Ascending aorta (tissue), 2 donors: ENCODE results near the gene PRR15L. TPM values are rescaled to one million over a fixed set of nuclear protein-coding genes. Genes with fewer than 3 reads are reported as not detected.
"Not testable (repeated sequence)": the region's sequence is repeated elsewhere in the genome, so short reads cannot be mapped to it uniquely, and the experiment has no call there.

ENCODE experiments used
- DNase-seq, 2 donors: peaks; one replicate each; pipeline ENCODE4 v3.0.0-alpha.2; 2019; ENCODE audit warnings: low spot score in 2 of 2
- H3K27ac ChIP-seq, 2 donors: fragments of 200-600 bp; sonication (generic); one replicate each; pipeline ENCODE4 v1.5.1; 2016 to 2017; ENCODE audit warnings: mild to moderate bottlenecking in 1 of 2
- H3K27me3 ChIP-seq: fragments of 200-600 bp; sonication (generic); one replicate; pipeline ENCODE4 v1.5.1; 2017
- H3K36me3 ChIP-seq, 2 donors: fragments of 200-600 bp; sonication (generic); one replicate each; pipeline ENCODE4 v1.5.1; 2016
- H3K4me1 ChIP-seq, 2 donors: fragments of 200-600 bp; sonication (generic); one replicate each; pipeline ENCODE4 v1.5.1; 2016 to 2017; ENCODE audit warnings: mild to moderate bottlenecking in 1 of 2
- H3K4me3 ChIP-seq, 2 donors: fragments of 200-600 bp; sonication (generic); one replicate each; pipeline ENCODE4 v1.5.1; 2016 to 2017; ENCODE audit warnings: mild to moderate bottlenecking in 1 of 2
- H3K9me3 ChIP-seq, 2 donors: fragments of 200-600 bp; sonication (generic); one replicate each; pipeline ENCODE4 v1.5.1; 2016
- intact Hi-C: fragments of 100-400 bp; cut with DNase I; formaldehyde crosslinking; loops from one replicate; pipeline ENCODE4 v1.15.1; 2023
- total RNA-seq: library from RNA; depleted of rRNA; stranded (reverse); fragments of >200 nt; gene quantifications from one replicate; pipeline ENCODE4 v1.1.0, GENCODE V29; 2016
- TF ChIP-seq, protein P1 (sequence below), 3 experiments: fragments of 200-600 bp in 2 of 3; fragments of 450-650 bp in 1 of 3; sonication (generic) in 2 of 3; IDR thresholded peaks; one replicate each; pipeline ENCODE4 v1.5.1; 2016 to 2019; ENCODE audit warnings: antibody characterized with exemption in 3 of 3, mild to moderate bottlenecking in 1 of 3, moderate library complexity in 1 of 3

Gene PRR15L
- total RNA-seq, 1 donor from 2014 or later: not detected

DNA sequence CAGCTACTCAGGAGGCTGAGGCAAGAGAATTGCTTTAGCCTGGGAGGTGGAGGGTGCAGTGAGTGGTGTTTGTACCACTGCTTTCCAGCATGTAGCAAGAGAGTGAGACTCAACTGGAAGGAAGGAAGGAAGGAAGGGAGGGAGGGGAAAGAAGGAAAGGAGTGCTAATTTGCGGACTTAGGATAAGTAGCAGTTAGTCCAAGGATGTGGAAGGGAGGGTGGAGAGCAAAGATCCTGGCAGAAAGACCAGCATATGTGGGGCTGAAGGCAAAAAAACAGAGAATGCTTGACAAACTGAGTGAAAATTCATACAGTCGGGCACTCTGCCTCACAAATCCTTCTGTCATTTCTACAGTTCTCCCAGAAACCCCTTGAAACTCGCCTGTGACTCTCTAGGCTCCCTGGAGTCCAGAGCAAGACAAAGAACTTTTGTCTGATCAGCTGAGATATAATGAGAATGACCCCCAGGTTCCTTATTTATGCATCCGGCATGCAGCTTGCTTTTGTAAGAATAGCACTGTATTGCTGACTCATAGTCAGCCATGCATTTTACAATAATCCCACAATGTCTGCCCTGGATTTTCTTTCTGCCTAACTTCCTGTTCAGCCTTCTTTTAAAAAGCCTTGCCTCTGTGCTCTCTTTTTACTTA, 44.7 kb upstream of the PRR15L start:
- TF ChIP-seq, protein P1, sequence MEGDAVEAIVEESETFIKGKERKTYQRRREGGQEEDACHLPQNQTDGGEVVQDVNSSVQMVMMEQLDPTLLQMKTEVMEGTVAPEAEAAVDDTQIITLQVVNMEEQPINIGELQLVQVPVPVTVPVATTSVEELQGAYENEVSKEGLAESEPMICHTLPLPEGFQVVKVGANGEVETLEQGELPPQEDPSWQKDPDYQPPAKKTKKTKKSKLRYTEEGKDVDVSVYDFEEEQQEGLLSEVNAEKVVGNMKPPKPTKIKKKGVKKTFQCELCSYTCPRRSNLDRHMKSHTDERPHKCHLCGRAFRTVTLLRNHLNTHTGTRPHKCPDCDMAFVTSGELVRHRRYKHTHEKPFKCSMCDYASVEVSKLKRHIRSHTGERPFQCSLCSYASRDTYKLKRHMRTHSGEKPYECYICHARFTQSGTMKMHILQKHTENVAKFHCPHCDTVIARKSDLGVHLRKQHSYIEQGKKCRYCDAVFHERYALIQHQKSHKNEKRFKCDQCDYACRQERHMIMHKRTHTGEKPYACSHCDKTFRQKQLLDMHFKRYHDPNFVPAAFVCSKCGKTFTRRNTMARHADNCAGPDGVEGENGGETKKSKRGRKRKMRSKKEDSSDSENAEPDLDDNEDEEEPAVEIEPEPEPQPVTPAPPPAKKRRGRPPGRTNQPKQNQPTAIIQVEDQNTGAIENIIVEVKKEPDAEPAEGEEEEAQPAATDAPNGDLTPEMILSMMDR (IDR thresholded peaks at IDR 0.05): no peak
- Histone ChIP-seq H3K27me3 (peaks cover 6% of the 10 kb centered on the region), H3K4me3 (no peak overlapping the region), H3K4me1 (peaks cover 0 to 5% of the 10 kb centered on the region in 2 donors), H3K36me3 (no peaks in the 10 kb centered on the region), H3K9me3 (no peaks in the 10 kb centered on the region), H3K27ac (peak overlapping the region in 1 of 2 donors; percentile 28)
- intact Hi-C loops: no loop called here
- no peak for DNase-seq

DNA sequence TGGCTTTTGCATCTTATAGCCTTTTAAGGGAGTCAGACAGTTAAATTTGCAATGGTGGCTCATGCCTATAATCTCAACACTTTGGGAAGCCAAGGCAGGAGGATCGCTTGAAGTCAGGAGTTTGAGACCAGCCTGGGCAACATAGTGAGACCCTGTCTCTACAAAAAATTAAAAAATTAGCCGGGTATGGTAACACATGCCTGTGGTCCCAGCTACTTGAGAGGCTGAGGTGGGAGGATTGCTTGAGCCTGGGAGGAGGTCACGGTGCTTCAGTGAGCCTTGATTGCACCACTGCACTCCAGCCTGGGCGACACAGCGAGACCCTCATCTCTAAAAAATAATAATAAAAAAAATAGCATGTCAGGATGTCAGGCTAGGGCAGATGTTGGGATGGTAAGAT, 44.0 kb upstream of the PRR15L start:
- not testable (repeated sequence) for H3K27me3 ChIP-seq

DNA sequence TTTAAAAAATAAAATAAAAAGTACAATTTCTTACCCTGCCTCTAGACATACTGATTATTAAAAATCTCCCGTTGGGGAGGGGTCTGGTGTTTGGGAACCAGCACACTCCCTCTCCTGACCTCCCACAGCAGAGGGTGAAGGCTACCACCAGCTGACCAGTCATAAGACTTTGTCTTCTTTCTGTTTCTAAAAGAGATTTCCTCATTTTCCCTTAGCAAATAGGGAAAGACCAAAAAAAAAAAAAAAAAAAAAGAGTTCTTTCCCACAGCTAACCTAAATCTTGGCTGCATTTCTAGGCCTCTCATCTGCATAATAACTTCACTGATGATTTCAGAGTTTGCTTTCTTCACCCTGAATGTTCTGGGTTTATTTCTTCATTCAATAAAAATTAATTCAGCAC, 43.5 kb upstream of the PRR15L start:
- H3K9me3 ChIP-seq: no peaks in the 10 kb centered on the region
- TF ChIP-seq, protein P1 (IDR thresholded peaks at IDR 0.05): no peak
- no peaks in the 10 kb centered on the region for H3K36me3 ChIP-seq
- intact Hi-C loops: no loop called here
- H3K4me3 ChIP-seq: no peak overlapping the region
- peaks cover 0 to 5% of the 10 kb centered on the region in 2 donors for H3K4me1 ChIP-seq
- peaks cover 6% of the 10 kb centered on the region for H3K27me3 ChIP-seq
- no peak for DNase-seq
- H3K27ac ChIP-seq: no peak overlapping the region

More for the DNA sequence above, 44.0 kb upstream of the PRR15L start:
- intact Hi-C loops, H3K27ac ChIP-seq, H3K4me1 ChIP-seq, H3K4me3 ChIP-seq, H3K36me3 ChIP-seq, H3K9me3 ChIP-seq, DNase-seq: not testable (repeated sequence)

DNA sequence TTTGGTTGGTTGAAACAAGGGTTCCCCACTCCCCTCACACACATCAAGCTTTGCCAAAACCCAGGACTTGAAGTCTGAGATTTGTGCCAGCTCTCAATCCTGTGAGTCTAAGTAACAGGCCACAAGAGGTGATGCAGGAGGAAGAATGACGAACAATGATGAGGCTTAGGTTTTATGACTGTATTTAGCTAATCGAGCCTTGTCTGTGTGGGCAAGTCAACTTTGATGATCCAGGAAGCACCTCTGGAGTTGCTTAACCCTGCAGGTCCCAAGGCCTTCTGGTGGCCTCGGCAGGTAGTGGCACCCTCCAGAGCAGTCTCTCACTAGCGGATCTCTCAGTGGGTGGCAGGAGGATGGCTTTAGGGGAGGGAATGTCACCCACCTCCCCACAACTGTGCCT, 41.9 kb upstream of the PRR15L start:
- DNase-seq: no peak
- intact Hi-C loops: no loop called here

DNA sequence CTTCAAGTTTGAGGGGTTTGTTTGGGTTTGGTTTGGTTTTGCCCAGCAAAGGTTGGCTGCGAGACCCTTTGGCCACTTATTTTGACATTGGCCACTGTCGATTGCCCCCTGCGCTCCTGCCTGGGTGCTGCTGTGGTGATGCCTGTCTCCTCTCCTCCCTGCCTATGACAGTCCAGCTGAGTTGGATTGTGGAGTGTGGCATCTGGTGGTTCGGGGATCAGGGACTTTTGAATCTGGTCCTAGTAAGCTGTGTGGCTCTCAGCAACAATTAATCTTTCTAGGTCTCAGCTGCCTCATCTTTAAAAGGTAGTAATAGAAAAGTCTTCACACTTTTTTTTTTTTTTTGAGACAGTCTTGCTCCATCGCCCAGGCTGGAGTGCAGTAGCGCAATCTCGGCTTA, 40.4 kb upstream of the PRR15L start:
- Histone ChIP-seq H3K27ac (no peak overlapping the region), H3K4me3 (no peak overlapping the region), H3K4me1 (peaks cover 0 to 5% of the 10 kb centered on the region in 2 donors), H3K27me3 (peaks cover 6% of the 10 kb centered on the region), H3K9me3 (no peaks in the 10 kb centered on the region), H3K36me3 (no peaks in the 10 kb centered on the region)
- no peak for DNase-seq
- intact Hi-C loops: no loop called here
- TF ChIP-seq, protein P1 (IDR thresholded peaks at IDR 0.05): no peak

More for the DNA sequence above, 41.9 kb upstream of the PRR15L start:
- TF ChIP-seq, protein P1 (IDR thresholded peaks at IDR 0.05): no peak
- Histone ChIP-seq H3K4me1 (peaks cover 0 to 5% of the 10 kb centered on the region in 2 donors), H3K27me3 (peaks cover 6% of the 10 kb centered on the region), H3K4me3 (no peak overlapping the region), H3K9me3 (no peaks in the 10 kb centered on the region), H3K27ac (no peak overlapping the region), H3K36me3 (no peaks in the 10 kb centered on the region)

DNA sequence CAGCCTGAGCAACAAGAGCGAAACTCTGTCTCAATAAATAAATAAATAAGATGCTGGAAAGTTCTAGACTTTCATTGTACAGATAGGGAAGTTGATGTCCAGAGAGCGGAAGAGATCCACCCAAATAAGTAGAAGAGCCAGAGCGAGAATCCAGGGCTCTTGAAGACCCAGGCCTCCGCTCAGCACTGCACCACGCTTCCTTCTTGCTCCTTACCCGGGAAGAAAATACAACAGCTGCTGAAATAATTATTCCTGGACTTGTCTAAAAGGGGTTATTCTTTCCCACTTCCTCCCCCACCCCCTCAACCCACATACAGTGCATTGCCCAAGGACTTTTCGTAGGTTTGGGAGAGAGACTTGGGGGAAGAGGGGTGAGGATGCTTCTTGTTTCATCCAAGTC, 39.9 kb upstream of the PRR15L start:
- no peak overlapping the region for H3K4me3 ChIP-seq
- intact Hi-C loops: no loop called here
- TF ChIP-seq, protein P1 (IDR thresholded peaks at IDR 0.05): no peak
- peaks cover 0 to 5% of the 10 kb centered on the region in 2 donors for H3K4me1 ChIP-seq
- H3K36me3 ChIP-seq: no peaks in the 10 kb centered on the region
- H3K27ac ChIP-seq: no peak overlapping the region
- DNase-seq: no peak
- no peaks in the 10 kb centered on the region for H3K9me3 ChIP-seq
- H3K27me3 ChIP-seq: peaks cover 6% of the 10 kb centered on the region
